Measurements from ENCODE around the gene REELD1.
A peak's percentile ranks its signal among the peaks of the same experiment; 100 is the strongest.

REELD1 gene

GRCh38 chr4:146229406-146229805 is 15.1 kb downstream of the REELD1 start:
- no peak for DNase-seq

- no peak for DNase-seq
These were observed 17.9 kb downstream of the REELD1 start for GRCh38 chr4:146232131-146232722.

GRCh38 chr4:146235654-146236177 is 21.4 kb downstream of the REELD1 start:
- no peak for DNase-seq

GRCh38 chr4:146236216-146236615 is 21.9 kb downstream of the REELD1 start:
- DNase-seq: no peak

GRCh38 chr4:146237092-146237491 is 22.8 kb downstream of the REELD1 start:
- DNase-seq: no peak

GRCh38 chr4:146238107-146238506 is 23.8 kb downstream of the REELD1 start:
- DNase-seq: no peak

GRCh38 chr4:146243141-146243882 is 29.0 kb downstream of the REELD1 start:
- DNase-seq: peak; percentile 58

- no peak for DNase-seq
These were observed 29.5 kb downstream of the REELD1 start for GRCh38 chr4:146243883-146244277.

- DNase-seq: no peak
These were observed 30.2 kb downstream of the REELD1 start for GRCh38 chr4:146244496-146244895.

- DNase-seq: no peak
These were observed 30.9 kb downstream of the REELD1 start for GRCh38 chr4:146245246-146245645.

GRCh38 chr4:146245850-146246249 is 31.5 kb downstream of the REELD1 start:
- no peak for DNase-seq

GRCh38 chr4:146246381-146246780 is 32.0 kb downstream of the REELD1 start:
- DNase-seq: no peak

GRCh38 chr4:146247356-146247755 is 33.0 kb downstream of the REELD1 start:
- no peak for DNase-seq

GRCh38 chr4:146252969-146253611 is 38.8 kb downstream of the REELD1 start:
- no peak for DNase-seq

GRCh38 chr4:146255463-146255862 is 41.1 kb downstream of the REELD1 start:
- no peak for DNase-seq

GRCh38 chr4:146255874-146256273 is 41.5 kb downstream of the REELD1 start:
- no peak for DNase-seq

- no peak for DNase-seq
These were observed 42.0 kb downstream of the REELD1 start for GRCh38 chr4:146256328-146256727.

- no peak for DNase-seq
These were observed 43.2 kb downstream of the REELD1 start for GRCh38 chr4:146257511-146257910.

GRCh38 chr4:146260521-146260920 is 46.2 kb downstream of the REELD1 start:
- no peak for DNase-seq

GRCh38 chr4:146261041-146261440 is 46.7 kb downstream of the REELD1 start:
- no peak for DNase-seq

- no peak for DNase-seq
These were observed 49.5 kb downstream of the REELD1 start for GRCh38 chr4:146263793-146264192.

- DNase-seq: no peak
These were observed 51.7 kb downstream of the REELD1 start for GRCh38 chr4:146265950-146266490.

- no peak for DNase-seq
These were observed 53.5 kb downstream of the REELD1 start for GRCh38 chr4:146267826-146268225.

- DNase-seq: no peak
These were observed 54.9 kb downstream of the REELD1 start for GRCh38 chr4:146269228-146269653.
